HepG2 (cell line): ENCODE data around the gene OTUB2. TPM values are rescaled to one million over a fixed set of nuclear protein-coding genes. Genes with fewer than 3 reads are reported as not detected.

ENCODE experiments used
- ATAC-seq: fragments of 200-7000 bp; cut with Tn5 transposase; 3 replicates; pipeline ENCODE4 v1.9.1; 2020; ENCODE audit warnings: mild to moderate bottlenecking, moderate library complexity
- BruUV-seq: library from RNA; stranded (reverse); fragments of 400-500 nt; replicated peaks from 2 replicates; lab custom pipeline; 2021; lab: Mats Ljungman, UMichigan
- CTCF ChIA-PET: fragments of 300-600 bp; formaldehyde crosslinking; extraction: SDS; loops from one replicate; lab custom pipeline; 2021; ENCODE audit warnings: low total read pairs, inconsistent platforms, low intra/inter-chr PET ratio; lab: Yijun Ruan, JAX
- POLR2A ChIA-PET: fragments of 350-600 bp; sonication (Branson Sonifier 250); formaldehyde crosslinking; loops from one replicate; lab custom pipeline; 2020; ENCODE audit warnings: antibody characterized with exemption, inconsistent platforms; lab: Yijun Ruan, JAX
- DNase-seq: peaks from one replicate; pipeline ENCODE4 v3.0.0-alpha.2; 2015; ENCODE audit warnings: low spot score
- FAIRE-seq: peaks from 3 replicates; lab custom pipeline; 2011; peaks lifted over from hg19 to GRCh38; lab: Jason Lieb, UNC
- H2AFZ ChIP-seq: one replicate; pipeline ENCODE4 v1.6.1; 2011; ENCODE audit warnings: low read length, inconsistent platforms
- H3K27ac ChIP-seq: fragments of 300-600 bp; 3 replicates; pipeline ENCODE4 v1.8.0; 2011; ENCODE audit warnings: mixed run types, mild to moderate bottlenecking, mixed read lengths, low read length, inconsistent platforms; ENCODE audit not compliant: insufficient read depth; ENCODE audit errors: extremely low read length
- H3K27me3 ChIP-seq, 2 experiments: fragments of 200-600 bp in 1 of 2; 2 replicates in 1 of 2; 3 replicates in 1 of 2; pipeline versions ENCODE4 v1.6.0 to v1.8.0; 2011; ENCODE audit warnings: low read length in 2 of 2, mild to moderate bottlenecking in 2 of 2, moderate library complexity in 2 of 2, inconsistent platforms in 1 of 2; ENCODE audit not compliant: insufficient read depth in 2 of 2, control insufficient read depth in 1 of 2
- H3K36me3 ChIP-seq, 2 experiments: fragments of 200-600 bp in 1 of 2; replicated peaks in 1 of 2; 2 replicates in 1 of 2; 3 replicates in 1 of 2; pipeline versions ENCODE4 v1.5.1 to v1.8.0; 2011; ENCODE audit warnings: low read length in 2 of 2, inconsistent platforms in 1 of 2; ENCODE audit not compliant: insufficient read depth in 2 of 2, control insufficient read depth in 1 of 2
- H3K4me1 ChIP-seq: 2 replicates; pipeline ENCODE4 v1.5.1; 2012; ENCODE audit warnings: low read length, inconsistent platforms; ENCODE audit not compliant: insufficient read depth
- H3K4me2 ChIP-seq: 2 replicates; pipeline ENCODE4 v1.6.0; 2011; ENCODE audit warnings: low read depth, low read length, inconsistent platforms
- H3K4me3 ChIP-seq, 3 experiments: fragments of 200-600 bp in 1 of 3; sonication (generic), shearing (Covaris generic) in 1 of 3; replicated peaks in 1 of 3; 2 replicates each; pipeline ENCODE4 v1.5.1; 2011 to 2016; ENCODE audit warnings: low read length in 3 of 3, inconsistent platforms in 2 of 3, low read depth in 2 of 3, mild to moderate bottlenecking in 2 of 3, control low read depth in 1 of 3, mixed read lengths in 1 of 3; ENCODE audit not compliant: insufficient read depth in 1 of 3
- H3K79me2 ChIP-seq: one replicate; pipeline ENCODE4 v1.6.1; 2011; ENCODE audit warnings: low read length, inconsistent platforms; ENCODE audit not compliant: insufficient read depth
- H3K9ac ChIP-seq: 2 replicates; pipeline ENCODE4 v1.6.0; 2011; ENCODE audit warnings: mild to moderate bottlenecking, low read depth, low read length, inconsistent platforms; ENCODE audit not compliant: insufficient read depth
- H3K9me3 ChIP-seq: 2 replicates; pipeline ENCODE4 v1.5.1; 2012; ENCODE audit warnings: mild to moderate bottlenecking, low read length
- H4K20me1 ChIP-seq: 2 replicates; pipeline ENCODE4 v1.6.0; 2011; ENCODE audit warnings: inconsistent platforms, mild to moderate bottlenecking, low read length, moderate library complexity; ENCODE audit not compliant: insufficient read depth
- ARID5B ChIP-seq: IDR thresholded peaks from 2 replicates; pipeline ENCODE4 v1.4.0; 2020; ENCODE audit warnings: mild to moderate bottlenecking, missing genetic modification reagents
- FOSL1 ChIP-seq: sonication (generic); formaldehyde crosslinking; IDR thresholded peaks from 2 replicates; pipeline ENCODE4 v1.9.0; 2021; ENCODE audit warnings: missing genetic modification reagents, borderline replicate concordance
- KDM6A ChIP-seq: IDR thresholded peaks from 2 replicates; pipeline ENCODE4 v1.6.1; 2016; ENCODE audit warnings: low read depth
- RFXAP ChIP-seq: sonication (generic); formaldehyde crosslinking; IDR thresholded peaks from 2 replicates; pipeline ENCODE4 v1.4.0; 2020; ENCODE audit warnings: missing genetic modification reagents, borderline replicate concordance
- SETDB1 ChIP-seq: sonication (generic); formaldehyde crosslinking; IDR thresholded peaks from 2 replicates; pipeline ENCODE4 v1.5.1; 2020; ENCODE audit warnings: missing genetic modification reagents, mild to moderate bottlenecking, borderline replicate concordance
- ZBTB49 ChIP-seq: sonication (generic); formaldehyde crosslinking; IDR thresholded peaks from 2 replicates; pipeline ENCODE4 v1.4.0; 2020; ENCODE audit warnings: missing genetic modification reagents, borderline replicate concordance
- ZHX2 ChIP-seq, 2 experiments: sonication (generic) in 1 of 2; formaldehyde crosslinking in 1 of 2; IDR thresholded peaks; 2 replicates each; pipeline versions ENCODE4 v1.6.1 to v1.9.0; 2014 to 2022; ENCODE audit warnings: antibody characterized with exemption in 1 of 2, borderline replicate concordance in 1 of 2, inconsistent platforms in 1 of 2, low read depth in 1 of 2, missing genetic modification reagents in 1 of 2
- ZNF280B ChIP-seq: sonication (generic); formaldehyde crosslinking; IDR thresholded peaks from 2 replicates; pipeline ENCODE4 v1.5.0; 2020; ENCODE audit warnings: missing genetic modification reagents, mild to moderate bottlenecking, borderline replicate concordance
- ZNF549 ChIP-seq: sonication (generic); formaldehyde crosslinking; IDR thresholded peaks from 2 replicates; pipeline ENCODE4 v1.5.0; 2020; ENCODE audit warnings: missing genetic modification reagents
- ZNF776 ChIP-seq: sonication (generic); formaldehyde crosslinking; IDR thresholded peaks from 2 replicates; pipeline ENCODE4 v1.4.0; 2020; ENCODE audit warnings: mild to moderate bottlenecking, missing genetic modification reagents
- whole genome bisulfite sequencing: methylation state at CpG from one replicate; pipeline ENCODE4 v1.1.6; 2017; ENCODE audit warnings: low lambda C conversion rate; 5-methylcytosine and 5-hydroxymethylcytosine counted together
- in situ Hi-C: cut with HindIII; loops from 2 replicates; pipeline ENCODE4 v1.10.0; 2017; ENCODE audit warnings: low pct_unique_long_range_greater_than_20kb; ENCODE audit not compliant: extremely low pct_ligation_motif_present
- intact Hi-C: fragments of 100-400 bp; cut with micrococcal nuclease; formaldehyde crosslinking; loops from one replicate; pipeline ENCODE4 v1.10.0; 2022; ENCODE audit not compliant: unreplicated experiment
- polyA plus RNA-seq, 8 experiments: library from polyadenylated mRNA; depleted of rRNA in 3 of 8; stranded (reverse) in 7 of 8; unstranded in 1 of 8; fragments of >200 nt; fragmentation: Illumina TruSeq in 4 of 8; extraction: Trizol in 4 of 8; gene quantifications; 2 replicates each; pipeline versions ENCODE4 v1.2.1 to v1.2.3, GENCODE V29; 2011 to 2016; ENCODE audit warnings: low read depth in 4 of 8, missing spikeins in 1 of 8, mixed read lengths in 1 of 8; ENCODE audit not compliant: insufficient read depth in 1 of 8
- total RNA-seq, 5 experiments: library from RNA; depleted of rRNA; stranded (reverse); fragments of >200 nt; fragmentation: Illumina TruSeq; extraction: Trizol; gene quantifications; 2 replicates each; pipeline ENCODE4 v1.2.3, GENCODE V29; 2016; ENCODE audit warnings: low read depth in 1 of 5

OTUB2 gene
- total and polyA plus RNA-seq, 2 of the 13 experiments (the other 11 are each of a cell fraction or from before 2014, with no cell fraction given), result 2.2 to 2.4 TPM

GRCh38 chr14:93989939-93990338 is 36.2 kb upstream of the OTUB2 start:
- no peak overlapping the region for H3K27ac ChIP-seq
- in situ Hi-C loops (no loop called here), intact Hi-C loops (no loop called here)
- ChIA-PET CTCF (no interaction called here), POLR2A (no interaction called here)
- peak overlapping the region; percentile 19 for H3K4me2 ChIP-seq
- no peak overlapping the region for H3K9ac ChIP-seq
- H3K36me3 ChIP-seq, result no peaks in the 10 kb centered on the region
- H3K4me3 ChIP-seq, result no peak overlapping the region
- no peak overlapping the region for H2AFZ ChIP-seq
- DNase-seq (peak; percentile 82), ATAC-seq (peak; percentile 47), FAIRE-seq (peak; percentile 23)
- peaks cover 4 to 52% of the 10 kb centered on the region in 2 experiments; a peak in 4 of 5 replicates for H3K27me3 ChIP-seq
- 19% methylated on average over 4 of the region's 4 CpGs for WGBS
- H4K20me1 ChIP-seq, result no peaks in the 10 kb centered on the region
- no peaks in the 10 kb centered on the region for H3K9me3 ChIP-seq
- BruUV-seq, result no TSS peak
- peaks cover 51% of the 10 kb centered on the region for H3K4me1 ChIP-seq
- no peaks in the 10 kb centered on the region for H3K79me2 ChIP-seq
- TF ChIP-seq KDM6A (no peak), RFXAP (CRISPR knock-in tag) (no peak), ZHX2 (IDR thresholded peaks at IDR 0.05; ENCODE audit: low read depth) (no peak), ZHX2 (CRISPR knock-in tag; IDR thresholded peaks at IDR 0.05; ENCODE audit: borderline replicate concordance) (no peak), ZNF549 (CRISPR knock-in tag) (no peak), ZBTB49 (CRISPR knock-in tag) (no peak), FOSL1 (CRISPR knock-in tag) (no peak), SETDB1 (CRISPR knock-in tag) (no peak), ZNF280B (CRISPR knock-in tag) (no peak), ARID5B (CRISPR knock-in tag) (peak; percentile 83), ZNF776 (no peak)
